ENCODE measurements around the gene CCDC201.
"Not testable (repeated sequence)": the region's sequence is repeated elsewhere in the genome, so short reads cannot be mapped to it uniquely, and the experiment has no call there.

CCDC201 gene

DNA sequence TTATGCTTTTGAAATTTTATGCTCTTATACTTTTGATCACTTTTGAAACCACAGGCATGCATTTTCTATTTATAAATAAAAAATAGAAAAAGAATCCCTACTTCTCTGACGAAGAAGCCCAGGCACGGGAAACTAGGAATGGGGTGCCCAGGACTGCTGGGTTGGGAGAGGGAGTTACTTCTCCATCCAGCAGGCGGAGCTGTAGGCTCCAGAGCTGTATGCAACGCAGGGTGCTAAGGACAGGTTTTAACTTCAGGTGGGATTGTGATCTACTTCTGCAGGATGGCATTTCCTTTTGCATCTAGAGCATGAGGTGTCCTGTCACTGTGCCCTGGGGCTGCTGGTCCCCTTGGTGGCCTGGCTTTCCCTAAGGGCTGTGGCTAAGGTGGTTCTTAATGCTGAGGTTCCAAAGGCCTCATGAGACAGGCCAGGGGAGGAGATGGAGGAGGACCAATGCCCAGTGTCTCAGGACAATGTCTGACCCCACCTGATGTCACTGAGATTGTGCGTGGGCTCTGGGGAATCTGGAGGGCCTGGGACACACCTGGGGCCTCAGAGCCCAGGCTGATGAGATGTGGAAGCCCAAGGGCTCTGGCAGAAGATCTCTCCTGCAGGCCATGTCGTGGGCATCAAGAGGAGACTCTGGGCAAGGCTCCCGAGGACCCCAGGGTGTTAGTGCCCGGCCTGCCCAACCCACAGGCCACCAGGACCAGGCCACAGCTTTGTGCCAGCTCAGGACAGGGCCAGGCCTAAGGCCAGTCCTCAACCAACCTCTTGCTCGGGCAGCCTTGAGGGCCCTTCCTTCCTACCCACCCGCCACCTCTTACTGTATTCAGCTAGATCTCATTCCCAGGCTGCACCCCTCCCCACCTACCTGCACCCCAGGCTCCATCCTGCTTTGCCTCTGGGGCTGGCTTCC is 507 bp downstream of the CCDC201 start:
- DNase-seq = no peak

DNA sequence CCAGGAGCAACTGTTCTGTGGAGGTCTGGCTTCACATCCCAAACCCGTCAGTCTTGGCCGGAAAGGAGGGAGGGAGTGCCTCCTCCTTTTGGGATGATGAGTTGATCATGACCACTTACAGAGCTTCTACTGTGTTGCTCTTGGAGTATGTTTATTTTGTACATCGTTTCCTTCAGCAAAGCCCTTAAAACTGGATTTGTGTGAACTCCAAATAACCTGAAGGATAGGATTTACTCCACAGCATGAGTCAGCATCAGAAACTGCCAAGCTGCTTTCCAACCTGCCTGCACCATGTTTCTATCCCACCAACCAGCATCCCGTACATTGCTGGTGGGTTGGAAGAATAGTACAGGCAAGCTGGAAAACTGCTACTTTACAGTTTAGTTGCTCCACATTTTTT is 3.5 kb downstream of the CCDC201 start:
- no peak for DNase-seq

DNA sequence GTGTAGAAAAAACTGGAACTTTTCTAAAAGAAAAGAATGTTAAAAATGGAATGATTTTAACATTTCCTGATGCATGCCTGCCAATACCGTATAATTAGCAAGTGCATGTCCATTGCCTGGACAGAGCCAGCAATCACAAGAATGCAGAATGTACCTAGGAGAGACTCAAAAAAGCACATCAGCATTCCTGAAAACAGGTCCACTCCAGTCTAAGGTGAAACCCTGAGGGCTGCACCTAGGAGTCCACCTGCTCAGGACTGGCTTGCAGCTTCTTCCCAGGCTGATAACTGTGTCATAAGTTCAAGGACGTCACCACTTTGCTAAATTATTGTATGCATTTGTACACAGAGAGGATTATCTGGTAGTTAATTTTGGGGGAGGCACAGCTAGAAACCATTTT is 5.4 kb downstream of the CCDC201 start:
- DNase-seq = no peak

DNA sequence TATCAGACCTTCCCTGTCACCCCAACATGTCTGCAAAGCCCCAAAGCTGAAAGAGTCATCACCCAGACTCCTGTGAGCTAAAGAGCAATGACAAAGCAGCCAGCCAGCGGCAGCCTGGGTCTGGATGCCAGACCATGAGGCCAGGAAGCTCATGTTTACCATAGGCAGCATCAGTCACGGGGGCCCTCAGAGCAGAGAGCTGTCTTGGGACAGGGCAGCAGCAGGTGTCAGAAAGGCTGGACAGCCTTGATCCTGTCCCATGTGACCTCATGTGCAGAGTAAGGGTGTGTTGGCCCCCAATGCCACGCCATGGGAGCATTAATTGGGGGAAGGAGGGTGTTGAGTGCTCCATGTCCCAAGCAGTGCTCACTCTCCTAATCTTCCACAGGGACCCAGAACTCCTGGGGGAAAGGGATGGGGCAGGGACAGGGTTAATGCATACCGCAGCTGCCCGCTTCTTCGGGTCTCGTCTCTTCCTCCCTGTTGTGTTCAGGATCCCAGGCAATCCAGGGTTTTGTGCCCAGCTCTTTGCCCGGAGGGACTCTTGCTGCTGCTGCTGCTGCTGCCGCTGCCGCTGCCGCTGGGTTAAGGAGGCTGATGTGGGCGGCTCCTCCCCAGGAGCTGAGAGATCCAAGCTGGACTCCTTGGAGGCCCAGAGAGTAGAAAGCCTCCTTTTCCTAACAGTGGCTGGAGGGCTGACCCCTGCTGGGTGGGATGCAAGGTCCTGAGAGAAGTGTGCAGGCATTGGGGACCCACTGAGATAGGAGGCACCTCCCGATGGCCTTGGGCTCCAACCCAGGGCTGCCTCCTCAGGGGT is 7.1 kb downstream of the CCDC201 start:
- DNase-seq = no peak

DNA sequence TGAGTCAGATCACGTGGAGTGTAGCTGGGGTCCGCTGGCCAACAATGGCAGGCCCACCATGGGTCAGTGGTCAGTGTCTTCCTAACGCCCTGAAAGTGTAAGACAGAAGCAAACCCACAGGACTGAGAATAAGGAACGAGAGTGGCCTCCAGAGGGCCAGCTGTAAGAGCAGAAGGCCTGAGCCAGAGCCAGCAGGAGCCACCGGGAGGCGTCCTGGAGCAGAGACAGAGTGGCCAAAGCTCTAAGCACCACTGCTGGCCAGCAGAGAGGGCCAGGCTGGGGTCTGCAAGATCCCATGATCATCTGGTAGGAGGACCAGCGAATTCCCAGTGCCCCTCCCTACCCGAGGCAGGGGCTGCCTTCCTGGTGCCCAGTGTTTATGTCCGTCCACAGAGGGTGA is 9.2 kb downstream of the CCDC201 start:
- DNase-seq = no peak

DNA sequence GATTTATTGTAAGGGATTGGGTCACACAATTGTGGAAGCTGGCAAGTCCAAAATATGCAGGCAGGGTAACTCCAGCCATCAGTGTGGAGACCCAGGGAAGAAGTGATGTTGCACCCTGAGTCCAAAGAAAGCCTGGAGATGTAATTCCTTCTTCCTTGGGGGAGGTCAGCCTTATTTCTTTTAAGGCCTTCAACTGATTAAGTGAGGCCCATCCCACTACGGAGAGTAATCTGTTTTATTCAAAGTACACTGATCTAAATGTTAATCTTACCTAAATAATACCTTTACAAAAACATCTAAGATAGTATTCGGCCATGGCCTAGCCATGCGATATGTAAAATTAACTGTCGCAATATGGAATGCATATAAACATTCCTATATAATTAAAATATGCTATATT is 16.0 kb downstream of the CCDC201 start:
- DNase-seq = not testable (repeated sequence)

DNA sequence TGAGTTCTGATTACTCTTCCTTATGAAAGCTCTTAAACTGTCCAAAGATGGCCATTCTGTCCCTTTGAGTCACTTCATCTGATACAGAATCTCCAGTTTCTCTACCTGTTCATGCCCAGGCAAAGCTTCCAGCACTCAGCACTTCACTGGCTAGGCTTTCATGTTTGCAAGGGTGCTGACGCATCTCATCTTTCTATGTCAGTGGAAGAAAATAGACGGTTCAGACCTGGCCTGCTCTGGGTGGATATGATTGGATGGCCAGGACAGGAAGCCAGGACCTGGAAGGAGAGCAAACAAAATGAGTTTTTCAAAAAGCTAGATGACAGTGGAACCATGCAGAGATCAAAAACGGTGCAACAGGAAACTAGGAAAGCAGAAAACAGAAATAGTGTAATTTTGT is 17.2 kb downstream of the CCDC201 start:
- not testable (repeated sequence) for DNase-seq

DNA sequence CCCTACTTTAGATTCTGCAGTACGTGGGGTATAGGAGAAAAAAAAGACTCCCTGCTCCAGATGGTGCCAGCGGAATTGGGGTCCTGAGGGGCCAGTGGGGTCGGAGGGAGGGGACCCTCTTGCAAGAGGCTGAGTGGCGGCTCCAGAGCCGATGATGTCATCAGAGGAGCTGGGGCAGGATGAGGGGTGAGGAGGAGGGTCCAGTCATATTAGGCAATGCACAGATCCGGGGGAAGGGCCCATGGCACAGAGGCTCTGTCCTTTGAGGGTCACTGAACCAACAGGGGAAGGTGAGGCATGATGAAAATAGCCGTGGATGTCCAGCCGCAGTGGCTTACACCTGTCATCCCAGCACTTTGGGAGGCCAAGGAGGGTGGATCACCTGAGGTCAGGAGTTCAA is 19.4 kb downstream of the CCDC201 start:
- not testable (repeated sequence) for DNase-seq

DNA sequence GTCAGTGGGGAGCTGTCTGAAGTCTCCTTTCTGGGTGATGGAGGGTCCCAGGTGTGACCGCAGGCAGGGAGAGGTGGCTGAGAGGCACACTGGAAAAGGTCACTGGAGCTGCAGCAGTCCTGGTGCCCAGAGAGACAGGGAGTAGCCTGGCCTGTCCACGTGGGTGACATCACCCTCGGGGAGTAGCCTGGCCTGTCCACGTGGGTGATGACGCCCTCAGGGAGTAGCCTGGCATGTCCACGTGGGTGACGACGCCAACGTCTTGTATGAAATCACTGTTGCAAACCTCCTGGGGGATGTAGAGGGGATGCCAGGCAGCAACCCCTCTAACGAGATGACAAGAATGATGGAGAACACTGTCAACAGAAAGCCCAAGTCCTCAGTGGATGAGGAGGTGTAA is 19.9 kb downstream of the CCDC201 start:
- not testable (repeated sequence) for DNase-seq

DNA sequence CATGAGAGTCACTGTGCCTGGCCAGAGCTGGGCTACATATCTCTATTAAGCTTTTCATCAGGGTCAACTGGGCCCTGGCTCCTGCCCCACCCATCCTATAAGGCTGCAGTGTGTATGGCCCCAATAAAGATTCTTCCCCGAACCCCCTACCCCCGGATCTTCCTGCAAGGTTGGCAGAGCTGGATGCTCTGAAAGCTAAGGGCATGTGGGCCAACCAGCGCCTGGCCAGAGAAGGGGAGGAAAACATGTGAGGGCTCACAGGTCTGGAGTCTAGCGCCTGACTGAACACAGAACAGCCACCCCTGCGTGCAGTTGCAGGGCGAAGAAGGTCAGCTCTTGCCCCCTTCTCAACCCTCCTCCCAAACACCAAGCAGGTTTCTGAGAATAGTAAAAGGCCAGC is 24.1 kb downstream of the CCDC201 start:
- not testable (repeated sequence) for DNase-seq

DNA sequence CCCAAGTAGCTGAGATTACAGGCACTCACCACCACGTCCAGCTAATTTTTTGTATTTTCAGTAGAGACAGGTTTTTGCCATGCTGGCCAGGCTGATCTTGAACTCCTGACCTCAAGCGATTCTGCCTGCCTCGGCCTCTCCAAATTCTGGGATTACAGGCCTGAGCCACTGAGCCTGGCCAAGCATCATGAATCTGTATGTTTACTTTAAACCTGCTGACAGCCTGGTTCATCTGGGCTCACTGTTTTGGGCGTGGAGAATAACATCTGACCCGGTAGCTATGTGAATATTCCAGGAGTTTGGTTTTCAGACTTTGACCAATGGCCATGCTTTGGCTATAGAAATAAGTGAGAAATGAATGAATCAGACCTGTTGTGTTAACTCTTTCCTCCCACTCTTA is 26.3 kb downstream of the CCDC201 start:
- not testable (repeated sequence) for DNase-seq

DNA sequence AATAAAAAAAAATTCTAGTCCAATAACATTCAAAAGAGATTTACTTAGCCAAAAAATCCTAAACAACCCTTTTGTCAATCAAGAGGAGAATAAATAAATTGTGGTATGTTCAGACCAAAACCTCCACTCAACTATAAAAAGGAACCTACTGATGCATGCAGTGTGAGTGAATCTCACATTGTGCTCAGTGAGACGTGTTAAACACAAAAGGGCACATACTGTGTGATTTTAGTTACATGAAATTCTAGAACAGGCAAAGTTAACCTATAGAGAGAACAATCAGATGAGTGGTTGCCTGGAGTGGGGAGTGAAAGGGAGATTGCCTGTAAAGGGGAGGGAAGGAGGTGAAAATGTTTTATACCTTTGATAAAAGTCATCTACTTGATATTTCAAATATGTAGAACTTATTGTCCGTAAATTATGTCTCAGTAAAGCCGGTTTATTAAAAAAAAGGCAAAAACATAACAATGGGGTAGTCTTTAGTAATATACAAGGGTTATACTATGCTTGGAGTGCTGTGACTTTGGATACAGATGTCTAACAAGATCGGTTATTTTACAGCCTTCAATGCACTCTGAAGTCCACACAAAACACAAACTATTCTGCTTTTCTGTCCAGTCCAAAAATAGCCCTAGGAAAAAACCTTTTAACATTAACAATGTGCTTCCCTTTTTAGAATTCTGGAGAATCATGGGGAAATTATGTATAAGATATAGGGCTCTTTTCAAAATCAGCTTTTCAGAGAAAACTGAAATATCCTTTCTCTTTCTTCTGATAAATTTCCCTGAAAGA is 30.8 kb downstream of the CCDC201 start:
- DNase-seq = not testable (repeated sequence)

DNA sequence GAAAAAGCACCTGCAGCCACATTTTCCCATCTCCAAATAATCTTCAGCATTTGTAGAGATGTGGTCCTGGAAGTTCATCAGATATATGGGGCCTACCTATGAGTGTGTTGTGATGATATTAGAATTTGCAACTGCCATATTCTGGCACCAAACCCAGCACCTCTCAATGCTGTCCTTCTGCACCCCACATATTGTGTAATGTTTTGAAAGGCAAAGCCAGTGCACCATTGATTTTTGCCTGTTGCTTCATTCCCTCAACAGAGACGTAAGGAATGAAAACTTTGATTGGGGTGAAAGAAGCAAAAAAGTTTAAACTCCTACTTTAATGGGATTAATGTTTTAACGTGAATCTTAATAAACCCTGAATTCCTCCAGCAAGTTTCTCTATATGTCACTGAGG is 34.0 kb downstream of the CCDC201 start:
- not testable (repeated sequence) for DNase-seq

DNA sequence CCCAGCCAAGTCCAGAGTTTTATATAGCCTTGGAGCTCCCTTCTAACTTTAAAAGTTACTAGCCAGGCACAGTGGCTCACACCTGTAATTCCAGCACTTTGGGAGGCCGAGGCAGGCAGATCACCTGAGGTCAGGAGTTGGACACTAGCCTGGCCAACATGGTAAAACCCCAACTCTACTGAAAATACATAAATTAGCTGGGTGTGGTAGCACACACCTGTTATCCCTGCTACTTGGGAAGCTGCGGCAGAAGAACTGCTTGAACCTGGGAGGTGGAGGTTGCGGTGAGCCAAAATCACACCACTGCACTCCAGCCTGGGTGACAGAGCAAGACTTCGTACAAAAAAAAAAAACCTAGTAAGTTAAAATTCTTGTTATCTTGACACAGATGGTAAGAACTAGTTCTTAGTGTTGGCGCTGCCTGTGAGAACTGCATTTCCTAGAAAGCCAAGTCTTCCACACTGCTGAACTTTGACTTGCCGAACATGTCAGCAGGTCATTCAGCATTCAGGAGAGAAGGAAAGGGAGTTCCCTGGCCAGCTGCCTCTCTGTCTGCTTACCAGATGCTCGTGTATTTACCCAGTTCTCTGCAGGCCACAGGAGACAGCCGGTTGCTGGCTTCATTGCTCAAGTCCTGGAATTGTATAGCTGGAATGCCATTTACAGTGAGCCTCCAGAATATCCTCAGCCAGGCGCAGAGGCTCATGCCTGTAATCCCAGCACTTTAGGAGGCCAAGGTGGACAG is 40.3 kb downstream of the CCDC201 start:
- not testable (repeated sequence) for DNase-seq

DNA sequence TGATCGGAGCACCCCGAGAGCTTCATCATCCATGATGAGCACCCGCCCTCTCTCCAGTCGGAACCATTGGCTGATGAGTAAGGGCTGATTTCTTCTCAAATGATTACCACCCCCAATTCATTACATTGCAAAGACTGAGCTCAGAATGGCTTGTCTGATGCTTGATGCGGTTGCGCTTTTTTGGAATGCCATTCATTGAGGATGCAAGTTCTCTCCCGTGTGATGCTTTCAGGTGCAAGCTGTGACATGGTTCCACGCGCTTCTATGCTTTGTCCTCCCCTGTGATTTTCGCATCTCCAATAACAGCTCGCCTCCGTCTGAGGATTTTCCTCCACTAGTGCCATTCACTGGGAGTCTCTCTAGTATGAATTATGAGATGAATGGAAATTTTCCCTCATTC is 43.0 kb downstream of the CCDC201 start:
- not testable (repeated sequence) for DNase-seq

DNA sequence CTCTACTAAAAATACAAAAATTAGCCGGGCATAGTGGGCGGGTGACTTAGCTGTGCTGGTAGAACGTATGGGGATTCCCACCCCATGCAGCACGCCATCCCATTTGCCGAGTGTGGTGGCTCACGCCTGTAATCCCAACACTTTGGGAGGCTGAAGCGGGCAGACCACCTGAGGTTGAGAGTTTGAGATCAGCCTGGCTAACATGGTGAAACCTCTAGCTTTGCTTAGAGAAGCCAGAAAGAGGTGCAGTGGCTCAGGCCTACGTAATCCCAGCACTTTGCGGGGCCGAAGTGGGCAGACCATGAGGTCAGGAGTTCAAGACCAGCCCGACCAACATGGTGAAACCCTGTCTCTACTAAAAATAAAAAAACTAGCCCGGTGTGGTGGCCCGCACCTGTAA is 45.2 kb downstream of the CCDC201 start:
- DNase-seq = not testable (repeated sequence)

DNA sequence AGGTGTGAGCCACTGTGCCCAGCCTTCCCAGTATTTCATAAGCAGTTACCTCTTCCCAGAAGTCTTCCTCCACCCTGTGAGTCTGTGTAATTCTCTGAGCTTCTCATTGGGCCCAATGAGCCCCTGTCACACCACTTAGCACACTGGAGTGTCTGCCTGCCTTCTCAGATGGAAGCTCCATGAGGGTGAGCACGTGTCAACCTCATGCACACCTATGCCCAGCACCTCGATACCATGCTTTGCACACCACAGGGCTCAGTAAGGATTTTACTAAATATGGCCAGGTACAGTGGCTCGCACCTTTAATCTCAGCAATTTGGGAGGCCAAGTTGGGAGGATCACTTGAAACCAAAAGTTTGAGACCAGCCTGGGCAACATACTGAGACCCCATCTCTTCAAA is 46.3 kb downstream of the CCDC201 start:
- DNase-seq = not testable (repeated sequence)

DNA sequence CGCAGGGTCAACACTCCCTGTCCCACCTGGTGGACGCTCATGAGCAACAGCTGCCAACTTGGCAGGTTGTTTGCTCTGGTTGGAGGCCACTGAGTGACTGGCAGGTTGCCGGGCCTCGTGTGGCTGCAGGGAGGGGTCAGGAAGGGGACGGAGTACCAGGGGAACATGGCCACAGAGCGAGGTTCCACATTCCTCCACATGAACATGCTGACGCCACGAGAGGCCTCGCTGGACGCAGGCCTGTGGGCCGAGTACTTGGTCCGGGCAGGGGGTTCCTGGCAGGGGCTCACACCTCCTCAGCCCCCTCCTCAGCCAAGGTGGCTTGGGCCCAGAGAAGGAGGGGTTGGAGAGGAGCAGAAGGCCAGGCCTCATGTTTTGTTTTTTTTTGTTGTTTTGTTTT is 54.1 kb downstream of the CCDC201 start:
- not testable (repeated sequence) for DNase-seq

DNA sequence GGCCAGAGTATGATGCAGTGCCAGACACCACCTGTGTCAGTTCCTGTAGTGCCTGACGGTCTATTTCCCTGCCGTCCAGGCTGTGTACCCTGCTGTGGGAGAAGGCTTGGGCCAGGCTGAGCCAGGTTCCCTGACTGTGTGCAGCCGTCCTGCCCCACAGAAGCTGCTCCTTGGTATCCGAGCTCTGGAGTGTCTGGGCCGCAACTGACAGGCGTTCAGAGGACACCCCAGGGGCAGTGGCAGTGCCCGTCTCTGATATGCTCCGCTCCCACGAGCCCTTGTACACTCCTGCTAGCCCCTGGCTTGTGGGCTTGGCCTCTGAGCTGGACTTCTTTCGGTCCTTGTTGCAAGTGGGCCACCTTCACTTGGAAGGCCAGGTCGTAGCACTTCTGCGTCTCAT is 55.0 kb downstream of the CCDC201 start:
- not testable (repeated sequence) for DNase-seq

DNA sequence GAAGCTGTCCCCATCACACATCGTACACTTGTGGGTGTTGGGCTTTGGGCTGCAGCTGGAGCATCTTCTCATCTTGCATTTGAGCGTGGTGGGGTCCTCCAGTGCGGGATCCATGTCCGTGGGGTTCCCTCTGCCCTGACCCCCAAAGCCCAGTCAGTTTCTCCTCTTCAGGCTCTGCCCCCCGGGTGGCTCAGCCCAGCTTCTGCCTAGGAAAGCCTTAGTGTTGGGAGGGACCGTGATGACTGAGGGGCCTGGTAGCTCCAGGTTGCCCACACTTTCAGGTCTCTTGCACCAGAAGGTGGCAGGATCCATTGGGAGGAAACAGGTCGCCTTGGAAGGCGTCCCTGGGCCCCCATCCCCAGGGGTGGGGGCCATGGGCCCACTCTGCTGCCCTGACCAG is 55.9 kb downstream of the CCDC201 start:
- DNase-seq = not testable (repeated sequence)

DNA sequence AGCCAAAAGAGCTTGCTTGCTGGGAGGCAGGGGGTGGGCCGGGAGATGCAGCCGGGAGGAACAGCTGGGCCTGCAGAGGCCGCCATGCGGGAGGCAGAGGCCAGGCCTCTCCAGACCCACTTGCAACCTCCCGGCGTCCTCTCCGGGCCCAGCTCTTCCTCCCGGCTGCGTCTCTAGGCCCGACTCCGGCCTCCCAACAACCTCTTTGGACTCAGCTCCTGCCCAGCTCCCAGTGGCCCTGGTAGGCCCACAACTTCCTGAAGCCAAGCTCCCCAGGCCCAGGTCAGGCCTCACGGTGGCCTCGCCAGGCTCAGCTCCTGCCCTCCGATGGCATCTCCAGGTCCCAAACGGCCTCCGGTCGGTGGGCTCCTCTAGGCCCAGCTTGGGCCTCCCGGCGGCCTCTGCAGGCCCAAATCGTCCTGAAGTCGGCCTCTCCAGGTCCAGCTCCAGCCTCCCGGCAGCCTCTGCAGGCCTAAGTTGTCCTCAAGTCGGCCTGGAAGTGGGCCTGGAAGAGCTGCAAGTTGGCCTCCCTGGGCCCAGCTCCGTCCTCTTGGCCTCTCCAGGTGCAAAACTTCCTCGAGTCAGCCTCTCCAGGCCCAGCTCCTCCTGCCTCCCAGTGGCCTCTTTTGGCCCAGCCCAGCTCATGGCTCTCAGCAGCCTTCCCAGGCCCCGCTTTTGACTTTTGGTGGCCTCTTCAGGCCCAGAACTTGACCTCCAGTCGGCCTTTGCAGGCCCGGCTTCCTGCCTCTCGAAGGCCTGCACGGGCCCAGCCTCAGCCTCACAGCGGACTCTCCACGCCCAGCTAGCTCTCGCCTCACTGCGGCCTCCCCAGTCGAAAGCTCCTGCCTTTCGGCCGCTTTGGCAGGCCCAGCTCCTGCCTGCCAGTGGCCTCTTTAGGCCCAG is 58.4 kb downstream of the CCDC201 start:
- DNase-seq = not testable (repeated sequence)

Measured in C1 segment of cervical spinal cord (tissue), 14 donors.